UCSD-AML1 (cell line): ENCODE measurements around the gene TMEM242.

ENCODE experiments used
- DNase-seq: peaks from one replicate; lab custom pipeline; 2025; ENCODE audit not compliant: unreplicated experiment; lab: John Stamatoyannopoulos, UW

TMEM242 gene

DNA sequence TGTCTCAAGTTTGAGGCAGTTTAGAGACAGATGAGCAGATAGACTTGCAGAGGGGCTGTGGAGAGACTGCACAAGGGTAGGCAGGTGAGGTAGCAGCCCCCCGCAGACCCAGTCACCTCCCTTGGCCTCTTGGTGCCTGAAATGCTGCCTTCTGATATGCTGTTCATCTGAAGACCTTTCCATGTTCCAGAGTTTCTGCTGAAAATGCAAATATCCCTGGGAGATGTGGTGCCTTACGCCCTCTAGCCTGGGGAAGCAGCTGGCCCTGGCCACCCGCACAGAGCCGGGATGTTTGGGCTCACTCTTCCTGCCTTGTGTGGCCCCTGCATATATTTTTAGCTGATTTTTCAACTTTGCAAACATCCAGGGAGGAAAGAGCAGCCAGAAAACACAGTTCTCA is 51.4 kb downstream of the TMEM242 start:
- DNase-seq, result no peak

DNA sequence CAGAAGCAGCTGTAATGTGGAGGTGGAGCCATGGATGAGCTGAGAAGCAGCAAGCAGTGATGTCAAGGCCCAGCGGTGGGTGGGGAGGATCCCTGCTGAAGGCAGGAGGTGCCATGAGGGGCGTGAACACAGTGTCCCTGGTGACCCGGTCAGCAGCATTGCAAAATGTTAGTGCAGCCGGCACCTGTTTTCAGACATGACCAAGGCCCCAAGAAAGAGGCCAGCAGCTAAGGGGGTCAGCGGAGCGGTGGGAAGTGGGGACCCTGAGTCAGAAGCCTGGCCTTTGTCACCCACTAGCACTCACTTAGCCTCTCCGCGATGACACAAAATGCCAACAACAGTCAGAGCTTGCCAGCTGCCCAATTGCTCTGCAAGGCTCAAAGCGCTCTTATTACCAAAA is 51.9 kb downstream of the TMEM242 start:
- no peak for DNase-seq

DNA sequence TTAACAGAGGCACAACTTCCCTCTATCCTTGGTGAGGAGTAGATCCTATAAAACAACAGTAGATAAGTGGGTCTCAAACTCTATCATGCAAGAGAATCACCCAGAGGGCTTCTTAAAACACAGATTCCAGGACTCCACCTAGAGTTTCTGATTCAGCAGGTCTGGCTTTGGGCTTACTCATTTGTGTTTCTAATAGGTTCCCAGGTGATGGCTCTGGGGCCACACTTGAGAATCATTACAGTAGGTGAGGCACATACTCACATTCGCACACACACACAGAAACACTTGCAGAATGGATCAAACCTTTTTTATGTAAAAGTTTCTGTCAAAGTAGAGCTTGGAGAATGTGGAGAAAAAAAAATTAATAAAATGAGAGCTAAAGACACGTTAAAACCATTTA is 52.4 kb downstream of the TMEM242 start:
- DNase-seq, result no peak

DNA sequence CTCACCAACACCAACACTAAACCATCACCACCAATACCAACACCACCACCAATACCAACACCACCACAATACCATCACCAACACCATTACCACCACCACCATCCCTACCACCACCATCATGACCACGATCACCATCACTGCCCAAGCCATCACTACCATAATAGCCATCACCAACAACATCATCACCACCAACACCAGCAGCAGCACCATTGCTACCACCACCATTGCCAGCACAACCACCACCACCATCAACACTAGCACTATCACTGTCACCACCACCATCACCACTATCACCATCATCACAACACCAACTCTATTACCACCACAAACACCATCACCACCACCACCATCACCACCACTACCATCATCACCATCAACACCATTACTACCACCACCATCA is 53.0 kb downstream of the TMEM242 start:
- no peak for DNase-seq

DNA sequence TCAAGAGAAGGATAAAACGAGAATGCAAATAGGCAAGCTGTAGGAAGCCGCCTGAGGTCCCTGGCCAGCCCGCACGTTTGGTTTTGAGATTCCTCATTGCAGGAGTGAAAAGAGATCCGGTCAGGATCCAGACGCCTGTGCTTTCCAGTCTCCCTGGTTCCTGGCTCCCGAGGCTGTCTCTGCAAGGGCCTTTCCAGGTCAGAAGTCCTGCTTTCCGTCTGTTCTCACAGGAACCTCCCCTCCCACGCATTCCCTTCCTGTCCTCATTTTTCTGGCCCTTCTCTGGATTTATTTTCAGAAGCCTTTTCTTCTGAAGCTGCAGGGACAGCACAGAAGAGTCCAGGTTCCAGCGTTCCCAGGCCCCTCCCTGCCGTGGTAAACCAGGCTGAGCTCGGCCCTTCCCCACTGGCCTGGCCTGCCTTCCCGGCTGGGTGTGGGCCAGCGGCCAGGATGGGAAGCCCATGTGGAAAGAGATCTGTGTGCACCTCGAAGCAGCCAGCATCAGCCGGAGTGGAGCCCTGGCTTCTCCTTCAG is 54.0 kb downstream of the TMEM242 start:
- no peak for DNase-seq

DNA sequence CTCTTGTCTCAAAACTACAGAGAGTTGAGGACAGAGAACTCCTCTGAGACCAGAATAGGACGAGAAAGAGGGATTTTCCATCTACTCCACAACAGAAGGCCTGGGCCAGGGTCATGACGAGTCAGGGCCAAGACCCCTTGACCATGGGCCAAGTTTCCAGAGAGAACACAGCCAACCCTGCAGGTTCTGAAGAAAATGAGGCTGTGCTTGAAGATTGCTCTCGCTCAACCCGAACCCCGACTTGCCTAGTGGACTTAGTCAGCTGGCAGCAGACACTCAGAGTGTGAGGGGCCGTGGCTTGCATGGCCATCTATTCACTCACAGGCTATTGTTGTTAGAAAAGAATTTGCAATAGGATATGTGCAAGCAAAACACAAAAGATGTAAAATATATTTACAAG is 54.5 kb downstream of the TMEM242 start:
- no peak for DNase-seq

DNA sequence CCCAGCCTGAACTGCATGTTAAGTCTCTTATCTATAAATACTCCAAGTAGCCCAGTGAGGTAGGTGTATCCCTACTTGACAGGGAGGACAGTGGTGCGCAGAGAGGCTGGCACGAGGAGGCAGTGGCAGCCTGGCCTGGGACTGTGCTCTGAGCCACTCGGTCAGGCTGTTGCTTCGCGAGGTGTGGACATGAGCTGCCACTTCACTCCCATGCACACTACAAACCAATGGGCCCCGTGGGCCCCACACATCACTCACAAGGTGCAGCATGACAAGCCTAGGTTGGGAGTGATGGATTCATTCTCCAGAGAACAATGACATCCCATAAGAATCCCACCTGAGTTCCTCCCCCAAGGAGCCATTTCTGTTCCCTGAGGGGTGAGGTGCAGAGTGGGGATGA is 54.9 kb downstream of the TMEM242 start:
- no peak for DNase-seq

DNA sequence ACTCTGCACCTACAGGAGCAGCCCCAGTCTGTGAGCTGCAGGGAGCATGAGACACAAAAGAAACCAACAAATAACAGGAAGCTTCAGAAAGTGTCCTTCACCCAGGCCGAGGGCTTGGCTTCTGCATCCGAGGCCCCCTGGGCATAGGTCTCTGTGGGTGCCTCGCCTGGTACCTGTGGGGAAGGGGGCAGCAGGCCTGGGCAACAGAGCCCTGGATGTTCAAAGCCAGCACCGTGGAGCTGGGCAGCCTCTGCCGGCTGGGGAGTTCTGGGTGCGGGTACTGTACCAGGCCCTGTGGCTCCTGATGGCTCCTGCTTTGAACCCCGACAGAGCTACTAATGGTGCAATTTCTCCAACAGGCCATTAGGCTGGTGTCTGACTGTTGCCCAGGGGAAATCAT is 55.7 kb downstream of the TMEM242 start:
- no peak for DNase-seq

DNA sequence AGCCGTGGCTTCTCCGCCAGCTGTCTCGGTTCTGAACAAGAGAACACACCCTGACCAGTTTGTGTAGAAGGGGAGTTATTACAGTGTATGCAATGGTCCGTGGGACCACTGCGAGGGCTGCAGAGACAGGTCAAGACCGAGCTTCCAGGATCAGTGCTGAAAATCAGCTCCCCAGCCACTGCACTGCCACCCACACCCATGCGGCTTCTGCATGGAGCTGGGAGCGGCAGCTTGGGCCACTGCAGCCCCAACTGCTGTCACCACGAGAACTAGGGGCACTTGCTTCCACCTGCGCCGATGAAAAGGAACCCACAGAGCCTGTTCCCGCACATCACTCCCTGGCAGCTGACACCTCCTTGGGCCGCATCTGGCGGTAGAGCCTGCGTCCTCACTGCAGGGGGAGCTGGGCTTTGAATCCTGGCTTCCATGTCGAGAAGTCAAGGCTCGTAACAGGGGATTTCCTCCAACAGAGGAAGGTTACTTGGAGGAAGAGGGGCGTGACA is 56.2 kb downstream of the TMEM242 start:
- DNase-seq, result no peak

DNA sequence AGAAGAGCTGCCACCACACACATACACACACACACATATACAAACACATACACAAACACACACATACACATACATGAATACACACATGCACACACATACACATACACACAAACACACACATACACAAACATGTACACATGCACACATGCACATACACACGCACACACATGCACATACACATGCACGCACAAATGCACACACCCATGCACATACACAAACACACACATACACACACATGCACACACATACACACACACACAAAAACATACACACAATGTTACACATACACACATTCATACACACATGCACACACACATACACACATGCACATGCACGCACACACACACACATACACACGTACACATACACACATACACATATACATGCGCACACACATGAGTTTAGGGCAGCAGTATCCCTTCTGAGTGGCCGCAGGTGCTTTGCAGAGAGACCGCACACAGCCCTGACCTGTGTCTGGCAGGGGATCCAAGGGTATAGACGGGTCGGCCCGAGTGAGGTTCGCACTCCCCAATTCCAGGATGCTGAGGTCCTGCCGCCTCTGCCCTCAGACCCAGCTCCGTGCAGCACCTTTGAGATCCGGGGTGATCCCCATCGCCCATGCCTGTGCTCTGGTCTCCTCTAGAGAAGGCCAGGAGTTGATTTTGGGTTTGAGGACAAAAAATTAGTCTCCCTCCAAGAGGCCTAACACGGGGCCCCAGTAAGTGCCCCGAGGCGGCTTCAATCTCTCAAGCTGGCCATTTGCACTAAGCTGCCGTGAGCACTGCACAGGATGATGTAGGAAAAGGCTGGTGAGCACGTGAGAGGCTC is 56.8 kb downstream of the TMEM242 start:
- no peak for DNase-seq

DNA sequence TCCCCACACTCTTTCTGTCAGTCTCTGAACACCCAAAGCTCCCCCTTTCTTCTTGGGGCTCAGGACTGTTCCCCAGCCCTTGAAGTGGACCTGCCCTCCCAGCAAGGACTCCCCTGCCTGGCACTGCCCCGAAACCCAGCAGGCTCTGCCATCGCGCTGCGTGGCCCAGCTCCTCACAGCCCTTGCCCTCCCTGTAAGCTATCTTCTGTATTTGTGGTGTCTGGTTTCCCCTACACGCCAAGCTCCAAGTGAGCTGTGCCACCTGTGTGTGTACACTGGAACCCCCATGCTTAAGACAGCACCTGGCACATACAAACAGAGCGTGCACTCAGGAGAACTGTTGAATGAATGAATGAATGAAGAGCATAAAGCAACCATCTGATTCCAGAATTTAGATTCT is 57.7 kb downstream of the TMEM242 start:
- no peak for DNase-seq

DNA sequence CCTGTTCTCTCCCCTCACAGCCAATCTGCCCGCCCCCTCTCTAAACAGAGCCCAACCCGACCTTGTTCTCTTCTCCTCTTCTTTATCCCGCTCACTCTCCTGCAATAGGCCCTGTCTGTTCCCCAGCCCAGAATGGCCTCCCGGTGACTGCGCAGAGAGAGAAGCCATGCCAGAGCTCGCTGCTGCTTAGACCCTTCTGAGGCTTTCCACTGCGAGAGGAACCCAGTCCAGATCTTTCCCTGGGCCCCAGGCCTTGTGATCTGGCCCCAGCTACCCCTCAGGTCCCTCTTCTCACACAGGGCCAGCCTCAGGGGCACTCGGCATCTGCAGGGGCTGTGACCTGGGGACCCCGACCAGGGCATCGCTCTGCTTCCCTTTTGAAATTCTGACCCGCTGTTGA is 58.1 kb downstream of the TMEM242 start:
- DNase-seq, result no peak

DNA sequence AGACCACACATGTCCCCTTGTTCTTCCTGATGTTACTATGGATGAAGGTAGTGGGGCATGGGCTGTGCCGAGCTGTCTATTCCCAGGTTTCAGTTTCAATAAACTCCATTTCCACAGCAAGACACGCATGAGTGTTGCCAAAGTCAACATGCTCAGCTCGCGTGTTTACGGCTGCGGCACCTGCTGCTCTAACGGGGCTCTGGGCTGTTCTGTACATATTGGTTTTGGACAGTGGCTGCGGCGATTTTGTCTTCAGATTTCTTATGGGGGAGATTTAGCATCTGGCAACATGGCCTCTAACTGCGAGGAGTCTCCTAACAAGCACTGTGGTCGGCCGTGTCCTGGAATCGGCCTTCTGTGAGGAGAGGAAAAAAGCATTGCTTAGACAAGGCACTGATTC is 58.6 kb downstream of the TMEM242 start:
- DNase-seq, result no peak

DNA sequence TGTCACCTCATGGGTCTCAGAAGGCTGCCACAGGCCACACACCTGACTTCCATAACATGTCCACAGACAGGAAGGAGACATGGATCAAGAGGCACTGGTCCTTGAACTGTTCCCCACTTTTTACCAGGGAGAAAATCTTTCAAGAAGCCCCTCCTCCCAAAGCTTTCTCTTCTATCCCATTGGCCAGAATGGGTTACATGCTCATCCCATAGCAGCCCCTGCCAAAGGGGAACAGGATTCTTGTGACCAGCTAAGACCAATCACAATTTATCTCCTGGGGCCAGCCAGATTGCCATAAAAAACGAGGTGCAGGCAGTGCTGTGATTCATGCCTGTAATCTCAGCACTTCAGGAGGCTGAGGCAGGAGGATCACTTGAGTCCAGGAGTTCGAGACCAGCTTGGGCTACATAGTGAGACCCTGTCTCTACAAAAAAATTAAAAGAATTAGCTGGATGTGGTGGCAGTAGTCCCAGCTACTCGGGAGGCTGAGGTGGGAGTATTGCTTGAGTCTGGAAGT is 59.4 kb downstream of the TMEM242 start:
- no peak for DNase-seq

DNA sequence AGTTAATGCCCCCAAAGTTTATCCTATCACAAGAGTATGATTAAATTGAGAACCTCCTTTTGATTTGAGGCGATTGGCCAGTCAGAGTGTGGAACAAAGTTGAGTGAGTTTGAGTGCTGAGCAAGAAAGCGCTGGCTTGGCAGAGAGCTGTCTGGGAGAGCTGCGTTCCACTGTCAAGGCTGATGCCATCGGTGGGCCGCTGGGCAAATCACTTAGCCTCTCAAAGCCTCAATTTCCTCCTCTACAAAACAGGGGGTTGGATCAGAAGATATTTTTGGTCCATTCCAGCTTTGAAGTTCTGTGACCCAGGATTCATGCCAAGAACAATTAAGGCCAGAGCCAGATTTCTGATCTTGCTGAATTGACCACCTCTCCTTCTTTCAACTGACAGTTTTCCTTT is 60.2 kb downstream of the TMEM242 start:
- DNase-seq, result no peak

DNA sequence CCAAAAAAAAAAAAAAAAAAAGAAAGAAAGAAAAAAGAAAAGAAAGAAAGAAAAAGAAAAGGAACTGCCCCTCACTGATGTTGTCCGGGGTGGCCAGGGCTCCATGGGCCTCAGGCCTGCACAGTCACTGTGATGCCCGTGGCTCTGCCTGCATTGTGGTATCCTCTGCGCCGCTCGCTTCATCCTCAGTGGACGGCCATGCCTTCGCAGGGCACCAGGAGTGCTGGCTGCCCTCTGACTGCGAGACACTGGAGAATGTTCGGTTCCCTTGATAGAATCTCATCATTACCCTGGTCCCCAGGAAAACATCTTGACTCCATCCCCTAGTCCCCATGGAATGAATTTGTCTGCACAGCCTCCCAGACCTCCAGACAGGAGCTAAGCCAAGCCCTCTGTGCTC is 61.7 kb downstream of the TMEM242 start:
- DNase-seq, result no peak

DNA sequence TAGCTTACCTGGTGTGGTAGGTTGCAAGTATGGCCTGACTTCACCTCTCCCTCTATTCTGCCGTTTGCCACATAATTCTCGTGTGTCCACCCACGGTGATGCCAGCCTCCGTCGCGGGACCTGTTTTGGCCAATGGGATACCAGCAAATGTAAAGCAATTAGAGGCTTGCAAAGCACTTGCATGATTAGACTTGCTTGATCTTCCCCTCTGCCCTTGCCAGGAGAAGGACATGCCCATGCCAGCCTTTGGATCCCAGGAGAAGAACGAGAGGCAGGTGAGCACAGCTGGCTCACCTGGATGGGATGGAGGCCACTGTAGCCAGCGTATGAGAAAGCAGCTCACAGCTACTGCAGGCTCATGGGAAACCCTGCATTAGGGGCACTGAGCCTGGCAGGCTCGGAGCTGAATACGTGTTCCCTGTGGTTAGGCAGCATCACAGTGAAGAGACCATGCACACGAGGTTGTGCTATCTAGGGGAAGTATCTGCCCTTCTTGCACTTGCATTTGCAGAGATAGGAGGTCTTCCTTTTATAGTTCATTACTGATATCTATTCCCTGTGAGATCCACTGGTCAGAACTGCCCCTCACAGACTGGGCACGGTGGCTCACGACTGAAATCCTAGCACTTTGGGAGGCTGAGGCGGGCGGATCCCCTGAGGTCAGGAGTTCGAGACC is 62.4 kb downstream of the TMEM242 start:
- no peak for DNase-seq

DNA sequence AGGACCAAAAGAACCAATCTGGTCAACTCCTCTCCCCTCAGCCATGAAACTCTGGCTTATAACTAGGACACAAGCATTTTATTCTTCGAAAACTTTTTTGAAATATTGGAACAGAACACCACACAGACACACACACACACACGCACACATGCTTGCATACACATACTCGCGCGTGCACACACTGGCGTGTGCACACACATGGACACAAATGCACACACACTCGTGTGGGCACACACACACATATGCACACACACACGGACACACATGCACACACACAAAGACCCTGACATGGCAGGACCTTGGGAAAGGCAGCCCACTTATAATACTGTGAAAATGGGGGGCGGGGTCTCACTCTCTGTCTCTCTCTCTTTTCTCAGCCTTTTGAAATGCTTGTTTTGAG is 63.9 kb downstream of the TMEM242 start:
- no peak for DNase-seq

DNA sequence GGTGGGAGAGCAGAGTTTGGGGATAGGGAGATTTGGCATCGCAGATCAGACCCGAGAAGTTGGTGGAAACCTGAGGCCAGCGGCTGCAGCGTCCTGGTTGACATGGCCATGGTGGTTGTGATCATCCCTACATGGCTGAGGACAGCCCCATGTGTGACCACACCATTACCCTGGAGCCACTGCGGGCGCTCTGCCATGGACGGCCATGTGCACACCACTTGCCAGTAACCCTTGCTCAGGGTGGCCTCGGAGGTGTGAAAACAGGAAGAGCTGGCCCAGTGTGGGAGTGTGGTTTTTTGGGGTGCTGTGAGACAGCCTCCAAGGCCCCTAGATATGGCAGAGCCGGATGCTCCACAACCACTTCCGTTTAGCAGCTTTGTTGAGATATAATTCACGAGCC is 64.4 kb downstream of the TMEM242 start:
- DNase-seq, result no peak

DNA sequence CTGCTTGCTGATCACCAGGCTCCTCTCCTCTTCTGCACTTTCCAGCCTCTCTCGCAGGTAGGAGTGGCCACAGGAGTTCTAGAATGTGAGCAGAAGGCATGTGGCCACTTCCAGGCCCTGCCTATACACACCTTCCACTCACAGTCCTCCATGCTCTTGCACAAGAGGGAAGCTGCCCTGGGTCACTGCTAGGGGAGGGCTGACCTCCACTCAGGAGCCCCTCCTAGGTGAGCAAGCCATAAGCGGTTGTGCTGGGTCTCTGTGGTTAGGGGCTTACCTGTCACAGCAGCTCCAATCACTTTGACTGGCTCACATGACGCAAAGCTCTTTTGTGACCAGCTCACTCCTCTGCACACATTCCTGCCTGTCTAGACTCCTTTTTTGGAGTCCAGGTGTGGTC is 68.2 kb downstream of the TMEM242 start:
- no peak for DNase-seq

DNA sequence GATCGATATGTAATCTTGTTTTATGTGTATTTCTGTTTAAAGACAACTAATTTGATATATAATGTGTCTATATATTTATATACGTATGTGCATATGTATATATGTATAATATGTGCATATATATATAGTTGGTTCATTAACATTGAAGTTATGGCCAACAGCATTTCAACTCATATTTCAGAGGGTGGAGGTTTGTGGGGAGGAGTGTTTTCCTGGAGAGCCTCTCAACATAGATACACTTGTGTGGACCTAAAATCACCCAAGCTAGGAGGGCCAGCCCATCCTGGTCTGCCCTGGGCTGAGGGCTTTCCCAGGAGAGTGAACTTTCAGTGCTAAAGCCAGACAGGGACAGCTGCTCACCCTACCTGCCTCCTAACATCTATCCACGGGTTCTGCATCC is 68.8 kb downstream of the TMEM242 start:
- no peak for DNase-seq

DNA sequence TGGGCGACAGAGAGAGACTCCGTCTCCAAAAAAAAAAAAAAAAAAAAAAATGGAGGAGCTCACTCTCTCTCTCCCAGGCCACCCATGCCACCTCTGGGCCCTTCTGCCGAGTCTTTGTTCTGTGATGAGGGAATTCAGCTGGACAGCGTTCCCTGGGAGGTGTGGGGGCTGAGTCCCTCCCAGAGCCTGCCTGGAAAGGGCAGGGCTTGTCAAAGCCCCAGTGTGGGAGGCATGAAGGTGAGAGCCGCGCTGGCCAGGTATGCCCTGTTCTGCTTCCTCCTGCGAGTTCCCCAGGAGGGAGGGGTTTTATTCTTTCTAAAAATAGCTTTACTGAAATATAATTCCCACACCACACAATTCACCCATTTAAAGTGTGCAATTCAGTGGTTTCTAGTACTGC is 69.6 kb downstream of the TMEM242 start:
- DNase-seq, result no peak
